Thoracic aorta (tissue), 2 donors: ENCODE results near the gene RUNX2. TPM values are rescaled to one million over a fixed set of nuclear protein-coding genes. Genes with fewer than 3 reads are reported as not detected.

Source experiments
- ATAC-seq: fragments of 150-250 bp; one replicate; pipeline ENCODE4 v1.8.0; 2017; ENCODE audit warnings: low read depth; ENCODE audit not compliant: insufficient number of reproducible peaks, low FRiP score
- DNase-seq: peaks from one replicate; pipeline ENCODE4 v3.0.0-alpha.2; 2020; ENCODE audit warnings: low spot score
- H3K27ac ChIP-seq, 2 donors: fragments of 200-600 bp; sonication (generic); 1 replicate in 1 of 2; 2 replicates in 1 of 2; pipeline ENCODE4 v1.5.1; 2016; ENCODE audit warnings: mild to moderate bottlenecking in 2 of 2, moderate library complexity in 2 of 2
- H3K27me3 ChIP-seq: fragments of 200-600 bp; sonication (generic); replicated peaks from 2 replicates; pipeline ENCODE4 v1.6.0; 2016; ENCODE audit warnings: mild to moderate bottlenecking; ENCODE audit not compliant: insufficient read depth
- H3K36me3 ChIP-seq: fragments of 200-600 bp; sonication (generic); one replicate; pipeline ENCODE4 v1.5.1; 2016
- H3K4me1 ChIP-seq, 2 donors: fragments of 200-600 bp; sonication (generic); 1 replicate in 1 of 2; 2 replicates in 1 of 2; pipeline versions ENCODE4 v1.5.1 to v1.6.0; 2016; ENCODE audit warnings: low read depth in 2 of 2, mild to moderate bottlenecking in 1 of 2; ENCODE audit not compliant: control insufficient read depth in 1 of 2
- H3K4me3 ChIP-seq: fragments of 200-600 bp; sonication (generic); 2 replicates; pipeline ENCODE4 v1.5.1; 2016; ENCODE audit warnings: mild to moderate bottlenecking
- H3K9me3 ChIP-seq: fragments of 200-600 bp; sonication (generic); 2 replicates; pipeline ENCODE4 v1.5.1; 2016
- total RNA-seq, 2 donors: library from RNA; depleted of rRNA; stranded (reverse); fragments of >200 nt; gene quantifications; one replicate each; pipeline versions ENCODE4 v1.1.0 to v1.2.3, GENCODE V29; 2016
- TF ChIP-seq, protein P1 (sequence below): fragments of 200-600 bp; sonication (generic); IDR thresholded peaks from one replicate; pipeline ENCODE4 v1.5.1; 2019; ENCODE audit warnings: antibody characterized with exemption

The RUNX2 gene
- total RNA-seq, 2 donors from 2014 or later = 3.2 to 7.9 TPM

GRCh38 chr6:45422503-45423110, 94.5 kb downstream of the RUNX2 start:
- DNase-seq (no peak), ATAC-seq (no peak)
- H3K36me3 ChIP-seq = no peaks in the 10 kb centered on the region
- TF ChIP-seq, protein P1, sequence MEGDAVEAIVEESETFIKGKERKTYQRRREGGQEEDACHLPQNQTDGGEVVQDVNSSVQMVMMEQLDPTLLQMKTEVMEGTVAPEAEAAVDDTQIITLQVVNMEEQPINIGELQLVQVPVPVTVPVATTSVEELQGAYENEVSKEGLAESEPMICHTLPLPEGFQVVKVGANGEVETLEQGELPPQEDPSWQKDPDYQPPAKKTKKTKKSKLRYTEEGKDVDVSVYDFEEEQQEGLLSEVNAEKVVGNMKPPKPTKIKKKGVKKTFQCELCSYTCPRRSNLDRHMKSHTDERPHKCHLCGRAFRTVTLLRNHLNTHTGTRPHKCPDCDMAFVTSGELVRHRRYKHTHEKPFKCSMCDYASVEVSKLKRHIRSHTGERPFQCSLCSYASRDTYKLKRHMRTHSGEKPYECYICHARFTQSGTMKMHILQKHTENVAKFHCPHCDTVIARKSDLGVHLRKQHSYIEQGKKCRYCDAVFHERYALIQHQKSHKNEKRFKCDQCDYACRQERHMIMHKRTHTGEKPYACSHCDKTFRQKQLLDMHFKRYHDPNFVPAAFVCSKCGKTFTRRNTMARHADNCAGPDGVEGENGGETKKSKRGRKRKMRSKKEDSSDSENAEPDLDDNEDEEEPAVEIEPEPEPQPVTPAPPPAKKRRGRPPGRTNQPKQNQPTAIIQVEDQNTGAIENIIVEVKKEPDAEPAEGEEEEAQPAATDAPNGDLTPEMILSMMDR = no peak
- H3K4me3 ChIP-seq = peak overlapping the region; percentile 74
- peak overlapping the region; percentile 20 to 54 for H3K27ac ChIP-seq
- peaks cover 20% of the 10 kb centered on the region for H3K27me3 ChIP-seq
- H3K4me1 ChIP-seq = peaks cover 6 to 30% of the 10 kb centered on the region in 2 donors
- H3K9me3 ChIP-seq = no peaks in the 10 kb centered on the region

- H3K4me3 ChIP-seq = peak overlapping the region; percentile 74
Measured at GRCh38 chr6:45423111-45423823, 95.1 kb downstream of the RUNX2 start.

DNA sequence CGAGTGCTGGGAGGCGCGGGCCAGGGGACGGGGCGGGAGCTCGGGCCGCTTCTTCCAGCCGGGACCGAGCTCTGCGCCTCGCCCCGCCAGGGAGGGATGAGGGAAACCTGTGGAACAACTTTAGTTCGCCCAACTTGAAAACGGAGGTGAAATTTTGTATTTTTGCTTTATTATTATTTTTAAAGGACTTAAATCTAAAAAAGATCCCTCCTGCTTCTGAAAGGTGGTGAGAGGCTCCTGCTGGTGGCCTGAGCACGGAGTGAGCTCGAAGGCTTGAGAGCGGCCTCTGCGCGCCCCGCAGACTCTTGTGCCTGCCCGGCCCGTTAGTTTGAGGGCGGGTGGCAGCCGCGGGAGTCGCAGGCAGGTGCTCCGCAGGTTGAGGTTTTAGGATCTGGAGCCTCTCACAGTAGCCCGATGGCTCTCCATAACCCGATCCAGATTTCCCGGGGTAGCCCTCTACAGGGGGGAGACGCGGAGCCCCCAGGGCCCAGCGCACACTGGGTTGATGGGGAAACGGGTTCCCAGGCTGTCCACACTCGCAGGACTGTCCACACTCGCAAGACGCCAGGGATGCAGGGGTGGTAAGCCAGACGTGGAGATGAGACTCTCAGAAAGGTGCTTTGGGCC, 95.8 kb downstream of the RUNX2 start:
- ATAC-seq = no peak
- no peaks in the 10 kb centered on the region for H3K9me3 ChIP-seq

More at GRCh38 chr6:45423111-45423823, 95.1 kb downstream of the RUNX2 start:
- H3K9me3 ChIP-seq = no peaks in the 10 kb centered on the region
- H3K27me3 ChIP-seq = peaks cover 20% of the 10 kb centered on the region
- peak overlapping the region; percentile 20 to 54 for H3K27ac ChIP-seq
- no peaks in the 10 kb centered on the region for H3K36me3 ChIP-seq
- TF ChIP-seq, protein P1 = no peak
- DNase-seq (no peak), ATAC-seq (no peak)
- H3K4me1 ChIP-seq = peaks cover 6 to 30% of the 10 kb centered on the region in 2 donors

GRCh38 chr6:45424451-45424861, 96.3 kb downstream of the RUNX2 start:
- Histone ChIP-seq H3K9me3 (no peaks in the 10 kb centered on the region), H3K4me3 (peak overlapping the region; percentile 74)

More for the DNA sequence above, 95.8 kb downstream of the RUNX2 start:
- Histone ChIP-seq H3K4me1 (peaks cover 6 to 30% of the 10 kb centered on the region in 2 donors), H3K27ac (peak overlapping the region; percentile 15 to 54), H3K27me3 (peaks cover 20% of the 10 kb centered on the region), H3K4me3 (peak overlapping the region; percentile 74), H3K36me3 (no peaks in the 10 kb centered on the region)
- DNase-seq = no peak
- TF ChIP-seq, protein P1 = no peak

More at GRCh38 chr6:45424451-45424861, 96.3 kb downstream of the RUNX2 start:
- Histone ChIP-seq H3K4me1 (peaks cover 6 to 30% of the 10 kb centered on the region in 2 donors), H3K36me3 (no peaks in the 10 kb centered on the region), H3K27ac (no peak overlapping the region), H3K27me3 (peaks cover 20% of the 10 kb centered on the region)
- ATAC-seq = no peak
- DNase-seq = no peak
- TF ChIP-seq, protein P1 = no peak
